Measurements from ENCODE around the gene ASXL1. TPM values are rescaled to one million over a fixed set of nuclear protein-coding genes. Genes with fewer than 3 reads are reported as not detected.

Gene ASXL1
- total RNA-seq, 1 experiment from 2014 or later: 22.7 TPM

DNA sequence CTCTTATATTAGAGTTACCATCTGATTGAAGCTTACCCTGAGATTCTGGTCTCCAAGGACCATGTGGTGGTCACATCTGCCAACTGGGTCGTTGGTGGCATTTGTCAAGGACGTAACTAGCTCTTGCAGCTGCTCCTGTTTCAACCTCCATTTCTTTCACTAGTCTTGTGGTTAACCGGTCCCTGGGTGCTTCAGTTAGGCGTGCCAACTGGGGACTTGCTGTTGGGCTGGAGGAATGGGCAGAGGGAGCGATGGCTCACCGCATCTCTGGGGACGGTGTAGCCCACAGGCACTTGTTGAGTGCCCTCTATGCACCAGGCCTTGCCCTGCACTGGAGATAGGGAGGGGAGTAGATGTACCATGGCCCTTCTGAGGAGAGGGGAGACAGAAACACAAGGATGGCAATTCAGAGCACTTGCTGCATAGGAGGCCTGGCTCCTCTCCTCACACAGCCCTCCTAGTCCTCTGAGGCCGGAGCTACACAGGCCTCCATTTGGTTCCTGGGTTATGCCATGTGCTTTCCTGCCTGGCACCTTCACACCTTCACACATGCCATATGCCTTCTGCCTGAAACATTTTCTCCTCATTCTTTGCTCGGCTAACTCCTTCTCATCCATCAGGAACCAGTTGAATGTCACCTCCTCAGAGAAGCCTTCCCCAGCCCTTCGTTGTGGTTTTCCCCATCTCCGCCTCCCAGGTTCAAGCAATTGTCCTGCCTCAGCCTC is 20.0 kb upstream of the ASXL1 start:
- Mint-ChIP-seq H3K27me3 (ENCODE audit: low read depth) (no peaks in the 10 kb centered on the region), H3K36me3 (no peaks in the 10 kb centered on the region), H3K4me3 (no peak overlapping the region), H3K27ac (no peak overlapping the region), H3K4me1 (peaks cover 4% of the 10 kb centered on the region), H3K9me3 (no peaks in the 10 kb centered on the region)
- POLR2A ChIA-PET: no interaction called here
- CTCF ChIA-PET: interaction anchor here (0.9 kb wide), 1 partner anchor 148 kb away, joined by 3 read pairs; no protein-coding TSS in a partner anchor
- DNase-seq (ENCODE audit: low spot score) (no peak), ATAC-seq (no peak)
- TF ChIP-seq, protein P1, sequence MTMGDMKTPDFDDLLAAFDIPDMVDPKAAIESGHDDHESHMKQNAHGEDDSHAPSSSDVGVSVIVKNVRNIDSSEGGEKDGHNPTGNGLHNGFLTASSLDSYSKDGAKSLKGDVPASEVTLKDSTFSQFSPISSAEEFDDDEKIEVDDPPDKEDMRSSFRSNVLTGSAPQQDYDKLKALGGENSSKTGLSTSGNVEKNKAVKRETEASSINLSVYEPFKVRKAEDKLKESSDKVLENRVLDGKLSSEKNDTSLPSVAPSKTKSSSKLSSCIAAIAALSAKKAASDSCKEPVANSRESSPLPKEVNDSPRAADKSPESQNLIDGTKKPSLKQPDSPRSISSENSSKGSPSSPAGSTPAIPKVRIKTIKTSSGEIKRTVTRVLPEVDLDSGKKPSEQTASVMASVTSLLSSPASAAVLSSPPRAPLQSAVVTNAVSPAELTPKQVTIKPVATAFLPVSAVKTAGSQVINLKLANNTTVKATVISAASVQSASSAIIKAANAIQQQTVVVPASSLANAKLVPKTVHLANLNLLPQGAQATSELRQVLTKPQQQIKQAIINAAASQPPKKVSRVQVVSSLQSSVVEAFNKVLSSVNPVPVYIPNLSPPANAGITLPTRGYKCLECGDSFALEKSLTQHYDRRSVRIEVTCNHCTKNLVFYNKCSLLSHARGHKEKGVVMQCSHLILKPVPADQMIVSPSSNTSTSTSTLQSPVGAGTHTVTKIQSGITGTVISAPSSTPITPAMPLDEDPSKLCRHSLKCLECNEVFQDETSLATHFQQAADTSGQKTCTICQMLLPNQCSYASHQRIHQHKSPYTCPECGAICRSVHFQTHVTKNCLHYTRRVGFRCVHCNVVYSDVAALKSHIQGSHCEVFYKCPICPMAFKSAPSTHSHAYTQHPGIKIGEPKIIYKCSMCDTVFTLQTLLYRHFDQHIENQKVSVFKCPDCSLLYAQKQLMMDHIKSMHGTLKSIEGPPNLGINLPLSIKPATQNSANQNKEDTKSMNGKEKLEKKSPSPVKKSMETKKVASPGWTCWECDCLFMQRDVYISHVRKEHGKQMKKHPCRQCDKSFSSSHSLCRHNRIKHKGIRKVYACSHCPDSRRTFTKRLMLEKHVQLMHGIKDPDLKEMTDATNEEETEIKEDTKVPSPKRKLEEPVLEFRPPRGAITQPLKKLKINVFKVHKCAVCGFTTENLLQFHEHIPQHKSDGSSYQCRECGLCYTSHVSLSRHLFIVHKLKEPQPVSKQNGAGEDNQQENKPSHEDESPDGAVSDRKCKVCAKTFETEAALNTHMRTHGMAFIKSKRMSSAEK (CRISPR knock-in tag; IDR thresholded peaks at IDR 0.05; ENCODE audit: borderline replicate concordance): no peak

DNA sequence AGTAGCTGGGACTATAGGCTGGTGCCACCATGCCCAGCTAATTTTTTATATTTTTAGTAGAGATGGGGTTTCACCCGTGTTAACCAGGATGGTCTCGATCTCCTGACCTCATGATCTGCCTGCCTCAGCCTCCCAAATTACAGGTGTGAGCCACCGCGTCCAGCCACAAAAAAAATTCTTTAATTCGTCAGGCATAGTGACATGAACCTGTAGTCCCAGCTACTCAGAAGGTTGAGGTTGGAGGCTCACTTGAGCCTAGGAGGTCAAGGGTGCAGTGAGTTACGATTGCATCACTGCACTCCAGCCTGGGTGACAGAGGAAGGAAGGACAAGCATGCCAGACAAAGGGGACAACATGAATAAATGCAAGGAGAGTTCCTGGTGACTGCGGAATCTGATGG is 19.5 kb upstream of the ASXL1 start:
- ChIA-PET CTCF (no interaction called here), POLR2A (no interaction called here)
- Mint-ChIP-seq H3K4me3 (no peak overlapping the region), H3K27me3 (ENCODE audit: low read depth) (no peaks in the 10 kb centered on the region; the same call in 1 of the 2 replicates), H3K36me3 (no peaks in the 10 kb centered on the region), H3K4me1 (peaks cover 4% of the 10 kb centered on the region), H3K27ac (no peak overlapping the region), H3K9me3 (no peaks in the 10 kb centered on the region)
- ATAC-seq (no peak), DNase-seq (ENCODE audit: low spot score) (no peak)
- no peak for TF ChIP-seq NR1H2 (CRISPR knock-in tag; IDR thresholded peaks at IDR 0.05)
- no peak for TF ChIP-seq RELA (CRISPR knock-in tag; IDR thresholded peaks at IDR 0.05; ENCODE audit: borderline replicate concordance)
- peak; percentile 96 for TF ChIP-seq GABPB1 (CRISPR knock-in tag; IDR thresholded peaks at IDR 0.05)

DNA sequence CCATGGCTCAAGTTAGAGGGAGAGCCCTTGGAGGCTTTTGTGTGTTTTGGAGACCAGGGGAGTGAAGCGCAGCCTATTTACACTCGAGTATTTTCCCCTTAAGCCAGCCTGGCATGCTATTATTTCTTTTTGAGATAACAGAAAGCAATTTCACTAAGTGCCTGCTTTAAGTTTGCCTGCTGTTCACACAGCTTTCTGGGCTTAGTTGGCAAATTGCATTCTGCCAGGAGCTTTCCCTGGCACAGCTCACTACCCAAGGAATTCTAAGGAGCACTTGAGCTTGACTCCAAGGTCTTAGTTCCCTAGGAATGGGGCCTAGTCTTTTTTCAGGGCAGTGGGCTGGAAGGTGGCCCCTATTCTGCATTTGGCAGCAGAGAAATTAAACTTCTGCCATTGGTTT is 19.0 kb upstream of the ASXL1 start:
- no peaks in the 10 kb centered on the region for H3K9me3 Mint-ChIP-seq
- no peak overlapping the region for H3K27ac Mint-ChIP-seq
- ATAC-seq (no peak), DNase-seq (ENCODE audit: low spot score) (no peak)
- no peaks in the 10 kb centered on the region; the same call in 1 of the 2 replicates for H3K27me3 Mint-ChIP-seq (ENCODE audit: low read depth)
- ChIA-PET CTCF (no interaction called here), POLR2A (interaction anchor here (0.5 kb wide), 1 partner anchor 49 kb away, joined by 4 read pairs; no protein-coding TSS in a partner anchor)
- no peaks in the 10 kb centered on the region for H3K36me3 Mint-ChIP-seq
- H3K4me3 Mint-ChIP-seq: no peak overlapping the region
- H3K4me1 Mint-ChIP-seq: peaks cover 4% of the 10 kb centered on the region
- no peak for TF ChIP-seq EMX1 (CRISPR knock-in tag; IDR thresholded peaks at IDR 0.05)
- TF ChIP-seq, protein P2, sequence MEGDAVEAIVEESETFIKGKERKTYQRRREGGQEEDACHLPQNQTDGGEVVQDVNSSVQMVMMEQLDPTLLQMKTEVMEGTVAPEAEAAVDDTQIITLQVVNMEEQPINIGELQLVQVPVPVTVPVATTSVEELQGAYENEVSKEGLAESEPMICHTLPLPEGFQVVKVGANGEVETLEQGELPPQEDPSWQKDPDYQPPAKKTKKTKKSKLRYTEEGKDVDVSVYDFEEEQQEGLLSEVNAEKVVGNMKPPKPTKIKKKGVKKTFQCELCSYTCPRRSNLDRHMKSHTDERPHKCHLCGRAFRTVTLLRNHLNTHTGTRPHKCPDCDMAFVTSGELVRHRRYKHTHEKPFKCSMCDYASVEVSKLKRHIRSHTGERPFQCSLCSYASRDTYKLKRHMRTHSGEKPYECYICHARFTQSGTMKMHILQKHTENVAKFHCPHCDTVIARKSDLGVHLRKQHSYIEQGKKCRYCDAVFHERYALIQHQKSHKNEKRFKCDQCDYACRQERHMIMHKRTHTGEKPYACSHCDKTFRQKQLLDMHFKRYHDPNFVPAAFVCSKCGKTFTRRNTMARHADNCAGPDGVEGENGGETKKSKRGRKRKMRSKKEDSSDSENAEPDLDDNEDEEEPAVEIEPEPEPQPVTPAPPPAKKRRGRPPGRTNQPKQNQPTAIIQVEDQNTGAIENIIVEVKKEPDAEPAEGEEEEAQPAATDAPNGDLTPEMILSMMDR (IDR thresholded peaks at IDR 0.05): no peak
- TF ChIP-seq MXD4 (CRISPR knock-in tag; IDR thresholded peaks at IDR 0.05; ENCODE audit: borderline replicate concordance): no peak
- TF ChIP-seq, protein P3, sequence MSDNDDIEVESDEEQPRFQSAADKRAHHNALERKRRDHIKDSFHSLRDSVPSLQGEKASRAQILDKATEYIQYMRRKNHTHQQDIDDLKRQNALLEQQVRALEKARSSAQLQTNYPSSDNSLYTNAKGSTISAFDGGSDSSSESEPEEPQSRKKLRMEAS (CRISPR knock-in tag; IDR thresholded peaks at IDR 0.05): no peak
- TF ChIP-seq, protein P4, sequence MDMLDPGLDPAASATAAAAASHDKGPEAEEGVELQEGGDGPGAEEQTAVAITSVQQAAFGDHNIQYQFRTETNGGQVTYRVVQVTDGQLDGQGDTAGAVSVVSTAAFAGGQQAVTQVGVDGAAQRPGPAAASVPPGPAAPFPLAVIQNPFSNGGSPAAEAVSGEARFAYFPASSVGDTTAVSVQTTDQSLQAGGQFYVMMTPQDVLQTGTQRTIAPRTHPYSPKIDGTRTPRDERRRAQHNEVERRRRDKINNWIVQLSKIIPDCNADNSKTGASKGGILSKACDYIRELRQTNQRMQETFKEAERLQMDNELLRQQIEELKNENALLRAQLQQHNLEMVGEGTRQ (CRISPR knock-in tag; IDR thresholded peaks at IDR 0.05): no peak
- no peak for TF ChIP-seq SMAD4 (CRISPR knock-in tag; IDR thresholded peaks at IDR 0.05)
- TF ChIP-seq, protein P5, sequence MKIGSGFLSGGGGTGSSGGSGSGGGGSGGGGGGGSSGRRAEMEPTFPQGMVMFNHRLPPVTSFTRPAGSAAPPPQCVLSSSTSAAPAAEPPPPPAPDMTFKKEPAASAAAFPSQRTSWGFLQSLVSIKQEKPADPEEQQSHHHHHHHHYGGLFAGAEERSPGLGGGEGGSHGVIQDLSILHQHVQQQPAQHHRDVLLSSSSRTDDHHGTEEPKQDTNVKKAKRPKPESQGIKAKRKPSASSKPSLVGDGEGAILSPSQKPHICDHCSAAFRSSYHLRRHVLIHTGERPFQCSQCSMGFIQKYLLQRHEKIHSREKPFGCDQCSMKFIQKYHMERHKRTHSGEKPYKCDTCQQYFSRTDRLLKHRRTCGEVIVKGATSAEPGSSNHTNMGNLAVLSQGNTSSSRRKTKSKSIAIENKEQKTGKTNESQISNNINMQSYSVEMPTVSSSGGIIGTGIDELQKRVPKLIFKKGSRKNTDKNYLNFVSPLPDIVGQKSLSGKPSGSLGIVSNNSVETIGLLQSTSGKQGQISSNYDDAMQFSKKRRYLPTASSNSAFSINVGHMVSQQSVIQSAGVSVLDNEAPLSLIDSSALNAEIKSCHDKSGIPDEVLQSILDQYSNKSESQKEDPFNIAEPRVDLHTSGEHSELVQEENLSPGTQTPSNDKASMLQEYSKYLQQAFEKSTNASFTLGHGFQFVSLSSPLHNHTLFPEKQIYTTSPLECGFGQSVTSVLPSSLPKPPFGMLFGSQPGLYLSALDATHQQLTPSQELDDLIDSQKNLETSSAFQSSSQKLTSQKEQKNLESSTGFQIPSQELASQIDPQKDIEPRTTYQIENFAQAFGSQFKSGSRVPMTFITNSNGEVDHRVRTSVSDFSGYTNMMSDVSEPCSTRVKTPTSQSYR (CRISPR knock-in tag; IDR thresholded peaks at IDR 0.05): no peak
- TF ChIP-seq, protein P6, sequence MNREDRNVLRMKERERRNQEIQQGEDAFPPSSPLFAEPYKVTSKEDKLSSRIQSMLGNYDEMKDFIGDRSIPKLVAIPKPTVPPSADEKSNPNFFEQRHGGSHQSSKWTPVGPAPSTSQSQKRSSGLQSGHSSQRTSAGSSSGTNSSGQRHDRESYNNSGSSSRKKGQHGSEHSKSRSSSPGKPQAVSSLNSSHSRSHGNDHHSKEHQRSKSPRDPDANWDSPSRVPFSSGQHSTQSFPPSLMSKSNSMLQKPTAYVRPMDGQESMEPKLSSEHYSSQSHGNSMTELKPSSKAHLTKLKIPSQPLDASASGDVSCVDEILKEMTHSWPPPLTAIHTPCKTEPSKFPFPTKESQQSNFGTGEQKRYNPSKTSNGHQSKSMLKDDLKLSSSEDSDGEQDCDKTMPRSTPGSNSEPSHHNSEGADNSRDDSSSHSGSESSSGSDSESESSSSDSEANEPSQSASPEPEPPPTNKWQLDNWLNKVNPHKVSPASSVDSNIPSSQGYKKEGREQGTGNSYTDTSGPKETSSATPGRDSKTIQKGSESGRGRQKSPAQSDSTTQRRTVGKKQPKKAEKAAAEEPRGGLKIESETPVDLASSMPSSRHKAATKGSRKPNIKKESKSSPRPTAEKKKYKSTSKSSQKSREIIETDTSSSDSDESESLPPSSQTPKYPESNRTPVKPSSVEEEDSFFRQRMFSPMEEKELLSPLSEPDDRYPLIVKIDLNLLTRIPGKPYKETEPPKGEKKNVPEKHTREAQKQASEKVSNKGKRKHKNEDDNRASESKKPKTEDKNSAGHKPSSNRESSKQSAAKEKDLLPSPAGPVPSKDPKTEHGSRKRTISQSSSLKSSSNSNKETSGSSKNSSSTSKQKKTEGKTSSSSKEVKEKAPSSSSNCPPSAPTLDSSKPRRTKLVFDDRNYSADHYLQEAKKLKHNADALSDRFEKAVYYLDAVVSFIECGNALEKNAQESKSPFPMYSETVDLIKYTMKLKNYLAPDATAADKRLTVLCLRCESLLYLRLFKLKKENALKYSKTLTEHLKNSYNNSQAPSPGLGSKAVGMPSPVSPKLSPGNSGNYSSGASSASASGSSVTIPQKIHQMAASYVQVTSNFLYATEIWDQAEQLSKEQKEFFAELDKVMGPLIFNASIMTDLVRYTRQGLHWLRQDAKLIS (CRISPR knock-in tag; IDR thresholded peaks at IDR 0.05; ENCODE audit: borderline replicate concordance): no peak
- TF ChIP-seq ZNF396 (CRISPR knock-in tag; IDR thresholded peaks at IDR 0.05; ENCODE audit: borderline replicate concordance): no peak
- no peak for TF ChIP-seq JUN (CRISPR knock-in tag; IDR thresholded peaks at IDR 0.05)
- no peak for TF ChIP-seq TCF7 (CRISPR knock-in tag; IDR thresholded peaks at IDR 0.05; ENCODE audit: low read depth)
- no peak for TF ChIP-seq PRRX2 (CRISPR knock-in tag; IDR thresholded peaks at IDR 0.05)
